CD14-positive monocyte (primary cell): ENCODE results near the gene SGCB. TPM values are rescaled to one million over a fixed set of nuclear protein-coding genes. Genes with fewer than 3 reads are reported as not detected.

Experiments used
- DNase-seq, 3 donors: peaks; one replicate each; pipeline ENCODE4 v3.0.0-alpha.2; 2011 to 2022
- H2AFZ ChIP-seq: 2 replicates; pipeline ENCODE4 v1.6.0; 2012; ENCODE audit warnings: mild to moderate bottlenecking, low read depth, low read length, inconsistent platforms; ENCODE audit not compliant: insufficient read depth, poor library complexity, severe bottlenecking
- H3K27ac ChIP-seq, 2 donors: 1 replicate in 1 of 2; 2 replicates in 1 of 2; pipeline ENCODE4 v1.5.1; 2012 to 2013; ENCODE audit warnings: low read length in 2 of 2, control low read depth in 1 of 2, inconsistent platforms in 1 of 2, low read depth in 1 of 2, mild to moderate bottlenecking in 1 of 2
- H3K27me3 ChIP-seq, 2 donors: one replicate each; pipeline versions ENCODE4 v1.6.0 to v1.6.1; 2011 to 2013; ENCODE audit warnings: low read length in 2 of 2; ENCODE audit not compliant: control insufficient read depth in 2 of 2, insufficient read depth in 2 of 2
- H3K36me3 ChIP-seq, 2 donors: replicated peaks in 1 of 2; 1 replicate in 1 of 2; 2 replicates in 1 of 2; pipeline versions ENCODE4 v1.5.1 to v1.6.1; 2012 to 2013; ENCODE audit warnings: low read length in 2 of 2, control low read depth in 1 of 2, inconsistent platforms in 1 of 2, mild to moderate bottlenecking in 1 of 2; ENCODE audit not compliant: insufficient read depth in 2 of 2, control insufficient read depth in 1 of 2
- H3K4me1 ChIP-seq, 2 donors: 1 replicate in 1 of 2; 2 replicates in 1 of 2; pipeline versions ENCODE4 v1.5.1 to v1.6.1; 2012 to 2013; ENCODE audit warnings: low read length in 2 of 2, control low read depth in 1 of 2, inconsistent platforms in 1 of 2, mild to moderate bottlenecking in 1 of 2, moderate library complexity in 1 of 2; ENCODE audit not compliant: insufficient read depth in 2 of 2, control insufficient read depth in 1 of 2
- H3K4me2 ChIP-seq: replicated peaks from 2 replicates; pipeline ENCODE3; 2012; ENCODE audit warnings: low read length, moderate library complexity, mild to moderate bottlenecking; ENCODE audit not compliant: poor library complexity, severe bottlenecking; ENCODE audit errors: extremely low read depth
- H3K4me3 ChIP-seq, 3 experiments: fragments of 200-600 bp in 1 of 3; sonication (generic) in 1 of 3; replicated peaks in 1 of 3; 1 replicate in 2 of 3; 2 replicates in 1 of 3; pipeline ENCODE4 v1.5.1; 2011 to 2013; ENCODE audit warnings: low read length in 3 of 3, mild to moderate bottlenecking in 3 of 3, control low read depth in 2 of 3, low read depth in 2 of 3, inconsistent platforms in 1 of 3, moderate library complexity in 1 of 3
- H3K79me2 ChIP-seq: 2 replicates; pipeline ENCODE4 v1.6.0; 2012; ENCODE audit warnings: mild to moderate bottlenecking, control low read depth, inconsistent platforms, low read length, moderate library complexity; ENCODE audit not compliant: insufficient read depth
- H3K9ac ChIP-seq: 2 replicates; pipeline ENCODE4 v1.6.0; 2017; ENCODE audit warnings: low read length, mild to moderate bottlenecking; ENCODE audit not compliant: insufficient read depth, poor library complexity, severe bottlenecking
- H3K9me3 ChIP-seq, 2 donors: replicated peaks in 1 of 2; 1 replicate in 1 of 2; 2 replicates in 1 of 2; pipeline versions ENCODE4 v1.5.1 to v1.6.1; 2012 to 2013; ENCODE audit warnings: low read length in 2 of 2, control low read depth in 1 of 2; ENCODE audit not compliant: control insufficient read depth in 1 of 2, insufficient read depth in 1 of 2
- H4K20me1 ChIP-seq: 2 replicates; pipeline ENCODE4 v1.6.0; 2012; ENCODE audit warnings: mild to moderate bottlenecking, low read length, control low read depth, moderate library complexity; ENCODE audit not compliant: insufficient read depth
- H3K27ac Mint-ChIP-seq, 7 donors: one replicate each; pipeline ENCODE4 v1.8.0; 2020; ENCODE audit warnings: mild to moderate bottlenecking in 7 of 7, mixed read lengths in 7 of 7, moderate library complexity in 6 of 7, inconsistent platforms in 2 of 7
- H3K27me3 Mint-ChIP-seq, 3 donors: one replicate each; pipeline ENCODE4 v1.8.0; 2021 to 2022; ENCODE audit warnings: low read depth in 3 of 3, mild to moderate bottlenecking in 3 of 3, mixed read lengths in 3 of 3, moderate library complexity in 3 of 3, inconsistent platforms in 1 of 3
- H3K36me3 Mint-ChIP-seq, 2 donors: one replicate each; pipeline ENCODE4 v1.8.0; 2020; ENCODE audit warnings: mixed read lengths in 2 of 2, inconsistent platforms in 1 of 2, mild to moderate bottlenecking in 1 of 2
- H3K4me1 Mint-ChIP-seq: one replicate; pipeline ENCODE4 v1.8.0; 2020; ENCODE audit warnings: mild to moderate bottlenecking, mixed read lengths
- H3K4me3 Mint-ChIP-seq, 2 donors: one replicate each; pipeline ENCODE4 v1.8.0; 2020; ENCODE audit warnings: mild to moderate bottlenecking in 2 of 2, mixed read lengths in 2 of 2, moderate library complexity in 1 of 2
- H3K9me3 Mint-ChIP-seq, 7 donors: one replicate each; pipeline ENCODE4 v1.8.0; 2020 to 2022; ENCODE audit warnings: mixed read lengths in 7 of 7, mild to moderate bottlenecking in 6 of 7, moderate library complexity in 6 of 7, inconsistent platforms in 2 of 7
- WGBS: methylation state at CpG from one replicate; pipeline ENCODE4 v1.1.5; 2013; ENCODE audit warnings: missing lambda C conversion rate; ENCODE audit not compliant: insufficient coverage; 5-methylcytosine and 5-hydroxymethylcytosine counted together
- intact Hi-C, 2 donors: fragments of 100-400 bp; cut with micrococcal nuclease; formaldehyde crosslinking; loops; one replicate each; pipeline versions ENCODE4 v1.15.0 to v1.15.1; 2023
- polyA plus RNA-seq, 3 donors: library from polyadenylated mRNA; depleted of rRNA in 1 of 3; unstranded in 2 of 3; stranded (reverse) in 1 of 3; fragments of 300-500 nt in 2 of 3; fragments of >200 nt in 1 of 3; fragmentation: Illumina TruSeq in 2 of 3; gene quantifications; 1 replicate in 2 of 3; 2 replicates in 1 of 3; pipeline ENCODE4 v1.2.3, GENCODE V29; 2012 to 2021
- TF ChIP-seq, protein P1 (sequence below): fragments of 200-600 bp; IDR thresholded peaks from one replicate; pipeline ENCODE4 v1.8.0; 2022; ENCODE audit warnings: antibody characterized with exemption, mild to moderate bottlenecking

SGCB gene
- polyA plus RNA-seq, 3 donors: 0.77 to 0.96 (median 0.95) TPM

DNA sequence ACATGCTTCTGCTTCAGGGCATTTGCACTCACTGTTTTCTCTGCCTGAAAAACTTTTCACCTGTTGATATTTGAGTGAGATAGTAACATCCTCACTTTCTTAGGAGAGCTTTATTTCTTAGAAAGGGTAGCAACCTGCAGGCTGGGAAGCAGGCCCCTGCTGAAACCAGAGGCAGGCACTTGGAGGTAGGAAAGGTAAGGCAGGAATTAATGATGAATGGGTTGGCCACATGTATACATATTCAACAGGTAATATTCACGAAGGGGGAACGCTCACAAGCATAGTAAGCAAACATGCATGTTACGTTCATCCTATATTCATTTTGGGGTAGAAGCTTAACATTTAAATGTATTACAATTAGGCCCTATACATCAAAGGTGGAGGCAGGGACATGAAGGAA, 16.2 kb upstream of the SGCB start:
- no peak overlapping the region for H3K27ac Mint-ChIP-seq
- Histone ChIP-seq H3K27ac (no peak overlapping the region), H3K4me2 (no peak overlapping the region), H3K9ac (no peak overlapping the region), H4K20me1 (no peaks in the 10 kb centered on the region), H3K79me2 (no peaks in the 10 kb centered on the region), H3K36me3 (no peaks in the 10 kb centered on the region), H3K4me3 (no peak overlapping the region), H3K4me1 (peaks cover 46 to 58% of the 10 kb centered on the region in 2 donors), H3K27me3 (peaks cover 22 to 44% of the 10 kb centered on the region in 2 donors), H2AFZ (no peak overlapping the region), H3K9me3 (no peaks in the 10 kb centered on the region)
- H3K9me3 Mint-ChIP-seq: peaks cover 0 to 5% (median 2%) of the 10 kb centered on the region in 7 donors
- intact Hi-C loops: no loop called here
- no CpG with 5 or more reads among the region's 3 CpGs for whole genome bisulfite sequencing
- H3K4me1 Mint-ChIP-seq: peaks cover 55% of the 10 kb centered on the region
- H3K4me3 Mint-ChIP-seq: no peak overlapping the region
- TF ChIP-seq, protein P1, sequence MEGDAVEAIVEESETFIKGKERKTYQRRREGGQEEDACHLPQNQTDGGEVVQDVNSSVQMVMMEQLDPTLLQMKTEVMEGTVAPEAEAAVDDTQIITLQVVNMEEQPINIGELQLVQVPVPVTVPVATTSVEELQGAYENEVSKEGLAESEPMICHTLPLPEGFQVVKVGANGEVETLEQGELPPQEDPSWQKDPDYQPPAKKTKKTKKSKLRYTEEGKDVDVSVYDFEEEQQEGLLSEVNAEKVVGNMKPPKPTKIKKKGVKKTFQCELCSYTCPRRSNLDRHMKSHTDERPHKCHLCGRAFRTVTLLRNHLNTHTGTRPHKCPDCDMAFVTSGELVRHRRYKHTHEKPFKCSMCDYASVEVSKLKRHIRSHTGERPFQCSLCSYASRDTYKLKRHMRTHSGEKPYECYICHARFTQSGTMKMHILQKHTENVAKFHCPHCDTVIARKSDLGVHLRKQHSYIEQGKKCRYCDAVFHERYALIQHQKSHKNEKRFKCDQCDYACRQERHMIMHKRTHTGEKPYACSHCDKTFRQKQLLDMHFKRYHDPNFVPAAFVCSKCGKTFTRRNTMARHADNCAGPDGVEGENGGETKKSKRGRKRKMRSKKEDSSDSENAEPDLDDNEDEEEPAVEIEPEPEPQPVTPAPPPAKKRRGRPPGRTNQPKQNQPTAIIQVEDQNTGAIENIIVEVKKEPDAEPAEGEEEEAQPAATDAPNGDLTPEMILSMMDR: no peak
- peaks cover 19 to 39% (median 36%) of the 10 kb centered on the region in 3 donors for H3K27me3 Mint-ChIP-seq
- no peak for DNase-seq
- H3K36me3 Mint-ChIP-seq: no peaks in the 10 kb centered on the region

DNA sequence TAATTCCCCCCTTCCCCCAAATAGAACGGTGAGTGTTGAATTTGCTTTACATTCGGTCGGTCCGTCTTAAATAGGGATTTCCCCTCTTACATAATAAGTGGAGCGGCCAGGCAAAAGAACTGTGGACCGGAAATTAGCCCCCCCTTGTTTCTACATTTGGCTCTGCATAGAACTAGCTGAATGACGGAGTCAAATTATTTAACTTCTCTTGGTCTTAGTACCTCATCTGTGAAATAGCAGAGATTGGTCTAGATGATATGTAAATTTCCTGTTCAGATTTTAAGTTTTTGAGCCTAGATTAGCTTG, 14.3 kb upstream of the SGCB start:
- H3K4me3 Mint-ChIP-seq: peak overlapping the region; percentile 86 to 99
- H3K4me1 Mint-ChIP-seq: peaks cover 37% of the 10 kb centered on the region
- intact Hi-C loops: no loop called here
- peaks cover 0 to 10% (median 2%) of the 10 kb centered on the region in 7 donors for H3K9me3 Mint-ChIP-seq
- DNase-seq: peak; percentile 36 to 59 (median 50)
- Histone ChIP-seq H3K4me3 (peak overlapping the region; percentile 36 to 80 (median 46)), H3K4me1 (peaks cover 28 to 40% of the 10 kb centered on the region in 2 donors), H3K9me3 (no peaks in the 10 kb centered on the region), H3K27ac (no peak overlapping the region), H3K27me3 (peaks cover 31 to 58% of the 10 kb centered on the region in 2 donors), H3K79me2 (no peaks in the 10 kb centered on the region), H3K36me3 (no peaks in the 10 kb centered on the region), H3K4me2 (peak overlapping the region; percentile 98), H3K9ac (peak overlapping the region; percentile 38), H2AFZ (peak overlapping the region; percentile 80), H4K20me1 (no peaks in the 10 kb centered on the region)
- peak overlapping the region in 5 of 7 donors; percentile 25 to 86 (median 53) for H3K27ac Mint-ChIP-seq
- no peaks in the 10 kb centered on the region for H3K36me3 Mint-ChIP-seq
- peaks cover 30 to 51% (median 49%) of the 10 kb centered on the region in 3 donors for H3K27me3 Mint-ChIP-seq
- TF ChIP-seq, protein P1: no peak
- WGBS: no CpG with 5 or more reads among the region's 7 CpGs
